GM19328 (cell line): ENCODE measurements around the gene CDH4.

Experiments
- ATAC-seq: cut with Tn5 transposase; IDR thresholded peaks from one replicate; pipeline ENCODE4 v1.9.1; 2021; ENCODE audit warnings: mild to moderate bottlenecking, moderate library complexity; ENCODE audit not compliant: unreplicated experiment

CDH4 gene

DNA sequence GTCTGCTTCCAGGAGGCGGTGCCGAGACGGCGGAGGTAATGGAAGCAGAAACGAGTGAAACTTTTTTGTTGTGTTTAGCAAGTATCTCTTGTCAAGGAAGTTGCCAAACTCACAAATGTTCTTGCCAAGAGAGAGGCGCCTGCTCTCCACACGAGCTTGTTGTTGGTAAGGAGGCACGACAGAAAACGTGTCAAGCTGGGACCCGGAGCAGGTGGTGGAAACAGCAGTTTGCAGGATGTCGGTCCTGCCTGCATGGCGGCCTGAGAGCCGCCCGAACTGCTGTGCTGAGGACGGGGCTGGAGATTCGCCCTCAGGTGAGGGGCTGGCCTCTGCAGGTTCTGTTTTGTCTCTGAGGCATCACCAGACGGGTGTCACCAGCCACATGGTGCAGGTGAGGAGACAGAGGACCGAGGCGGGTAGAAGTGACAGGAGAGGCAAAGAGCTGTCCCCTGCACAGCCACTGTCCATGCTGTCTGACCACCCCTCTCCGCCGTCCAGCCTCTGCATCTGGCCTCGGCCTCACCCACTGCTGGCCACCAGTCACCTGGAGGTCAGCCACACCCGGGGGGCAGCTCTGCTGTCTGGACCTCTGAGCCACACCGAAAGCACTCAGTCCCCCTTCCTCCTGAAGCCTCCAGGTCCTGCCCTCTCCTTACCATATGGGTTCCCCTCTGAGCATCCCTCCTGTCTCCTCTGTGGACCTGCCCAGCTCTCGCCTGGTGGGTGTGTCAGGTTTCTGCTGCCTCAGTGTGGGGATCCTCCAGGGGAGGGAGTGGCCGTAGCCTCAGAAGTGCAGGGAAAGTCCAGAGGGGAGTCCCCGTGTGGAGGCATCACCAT, 552.1 kb downstream of the CDH4 start:
- ATAC-seq = no peak

DNA sequence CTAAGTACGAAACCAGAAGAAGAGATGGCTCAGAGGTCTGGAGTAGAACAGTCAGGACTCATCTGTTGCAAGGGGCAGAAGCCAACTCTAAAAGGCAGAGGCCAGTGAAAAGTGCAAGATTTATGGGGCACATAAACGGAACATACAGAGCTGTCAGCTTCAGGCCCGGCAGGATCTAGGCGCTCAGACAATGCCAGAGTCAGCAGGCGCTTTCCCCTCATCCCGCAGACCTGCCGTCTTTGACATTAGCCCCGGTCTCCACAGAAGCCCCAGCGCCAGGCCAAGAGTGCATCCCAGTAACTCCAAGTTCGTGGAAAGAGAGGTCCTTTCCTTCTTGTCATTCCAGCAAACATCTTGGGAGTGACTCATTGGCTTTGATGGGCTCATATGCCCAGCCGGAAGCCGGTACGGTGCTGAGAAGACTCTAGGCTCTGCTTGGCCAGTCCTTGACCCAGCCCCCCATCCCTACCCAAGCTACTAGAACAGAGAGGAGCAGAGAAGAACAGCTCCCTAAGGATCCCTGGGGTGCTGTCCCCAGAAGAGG, 552.8 kb downstream of the CDH4 start:
- ATAC-seq = no peak

DNA sequence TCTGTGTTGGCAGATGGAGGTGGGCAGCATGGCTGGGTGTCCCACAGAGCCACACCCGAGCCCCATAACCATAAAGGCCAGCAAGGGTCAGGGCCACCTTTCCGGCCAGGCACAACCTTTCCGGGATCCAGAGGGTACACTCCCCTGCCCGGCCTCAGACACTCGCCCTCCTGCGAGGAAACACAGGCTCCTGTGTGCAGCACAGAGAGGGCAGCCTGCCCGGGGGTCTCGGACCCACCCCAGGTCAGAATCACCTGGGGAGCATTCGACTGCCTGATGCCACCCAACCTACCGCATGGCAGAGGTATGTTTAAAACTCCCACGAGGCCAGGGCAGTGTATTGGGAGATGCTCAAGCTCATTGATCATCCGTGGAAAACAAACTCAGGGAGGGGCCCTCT, 553.3 kb downstream of the CDH4 start:
- ATAC-seq = no peak

DNA sequence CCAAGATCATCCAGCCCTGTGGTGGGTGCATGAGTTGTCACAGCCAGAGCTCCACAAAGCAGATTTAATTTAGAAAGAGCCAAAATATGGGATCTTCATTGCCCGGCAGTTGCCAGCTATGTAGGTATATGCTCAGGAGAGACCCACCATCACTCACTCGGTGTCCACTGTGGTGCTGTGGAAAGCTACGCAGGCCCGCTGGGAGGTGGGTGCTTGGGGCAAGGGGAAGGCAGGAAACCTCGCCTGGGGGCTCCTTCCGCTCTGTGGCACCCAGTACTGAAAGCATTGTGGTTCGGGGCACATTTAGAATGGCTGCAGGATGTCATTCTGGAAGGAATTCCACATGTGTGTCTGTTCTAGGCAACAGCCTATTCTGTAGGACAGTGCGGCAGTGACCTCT, 553.7 kb downstream of the CDH4 start:
- no peak for ATAC-seq

DNA sequence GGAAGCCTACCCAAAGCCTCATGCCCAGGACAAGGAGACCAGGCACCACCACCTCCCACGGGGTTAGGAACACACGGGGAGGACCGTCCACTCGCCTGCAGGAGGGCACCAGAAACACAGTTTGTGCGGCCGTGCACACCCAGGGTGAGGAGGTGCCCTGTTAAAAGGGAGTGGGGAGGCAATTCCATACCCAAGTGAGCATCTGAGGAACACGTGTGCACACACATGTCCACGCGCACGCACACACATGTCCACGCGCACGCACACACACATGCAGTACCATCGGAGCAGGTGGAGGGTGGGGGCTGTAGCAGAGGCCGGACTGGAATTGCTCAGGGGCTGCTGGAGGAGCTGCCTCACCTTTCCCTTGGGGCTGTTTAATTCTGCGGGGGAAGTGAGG, 554.3 kb downstream of the CDH4 start:
- no peak for ATAC-seq

DNA sequence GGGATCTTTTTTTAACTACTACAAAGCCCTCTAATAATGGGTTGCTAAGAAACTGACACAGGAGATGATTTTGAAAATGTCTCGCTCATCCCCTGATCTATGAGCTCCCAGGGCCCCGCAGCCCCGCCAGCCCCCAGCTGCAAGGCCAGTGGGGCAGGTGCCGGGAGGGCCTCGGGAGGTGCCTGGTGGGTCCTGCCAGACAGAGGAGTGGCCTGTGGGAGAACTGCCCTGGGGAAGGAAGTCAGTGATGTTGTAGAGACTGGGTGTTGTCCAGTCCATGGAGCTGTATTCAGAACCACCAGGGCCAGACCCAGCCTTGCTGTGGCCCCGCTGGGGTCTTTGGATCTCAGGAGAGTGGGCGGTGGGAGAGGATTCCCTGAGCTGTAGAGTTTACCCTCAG, 554.9 kb downstream of the CDH4 start:
- no peak for ATAC-seq

DNA sequence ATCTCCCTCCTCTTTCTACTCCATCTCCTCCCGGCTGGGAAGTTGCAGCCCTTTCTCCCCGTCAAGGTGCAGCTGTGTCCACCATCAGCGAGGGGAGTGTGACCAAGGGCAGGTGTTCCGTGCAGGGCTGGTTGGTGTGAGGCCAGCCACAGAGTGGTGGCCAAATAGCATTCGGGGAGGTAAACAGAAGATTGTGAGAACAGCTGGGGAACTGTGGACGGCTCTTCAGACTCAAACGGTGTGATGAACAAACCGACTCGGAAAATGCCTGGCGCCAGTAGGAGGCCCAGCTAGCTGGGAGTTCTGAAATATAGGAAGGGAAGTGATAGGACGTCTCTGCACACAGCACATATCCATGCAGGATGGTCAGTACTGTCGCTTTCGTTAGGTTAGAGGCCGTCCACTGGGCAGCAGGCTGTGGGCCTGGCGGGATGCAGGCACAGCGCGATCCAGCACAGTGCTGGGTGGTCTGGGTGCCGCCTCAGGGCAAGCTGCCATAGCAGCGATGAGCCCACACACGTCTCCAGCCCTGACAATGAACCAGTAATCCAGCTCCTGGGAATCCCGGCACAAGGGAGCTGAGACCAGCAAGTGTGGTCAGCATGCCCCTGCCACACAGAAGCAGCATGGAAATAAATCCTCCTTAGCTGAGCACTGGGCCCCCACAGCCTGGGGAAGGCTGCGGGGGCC, 555.6 kb downstream of the CDH4 start:
- ATAC-seq = no peak

DNA sequence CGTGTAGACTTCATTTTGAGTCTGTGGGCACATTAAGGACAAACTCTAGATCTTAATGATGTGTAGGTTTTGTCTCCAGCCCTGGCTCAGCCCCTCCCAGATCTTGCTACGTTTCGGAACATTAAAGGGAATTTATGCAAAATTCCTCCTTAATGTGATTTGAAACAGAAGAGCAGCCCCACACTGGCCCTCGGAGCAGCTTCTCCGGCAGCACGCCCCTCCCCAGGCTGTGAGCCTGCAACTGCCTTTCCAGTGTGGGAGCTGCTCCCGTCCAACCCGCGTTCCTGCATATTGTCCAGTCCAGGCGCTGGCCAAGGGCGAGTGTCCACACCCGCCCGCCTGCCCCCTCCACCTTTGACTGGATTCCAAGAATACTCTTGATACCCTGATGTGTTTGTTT, 556.4 kb downstream of the CDH4 start:
- no peak for ATAC-seq

DNA sequence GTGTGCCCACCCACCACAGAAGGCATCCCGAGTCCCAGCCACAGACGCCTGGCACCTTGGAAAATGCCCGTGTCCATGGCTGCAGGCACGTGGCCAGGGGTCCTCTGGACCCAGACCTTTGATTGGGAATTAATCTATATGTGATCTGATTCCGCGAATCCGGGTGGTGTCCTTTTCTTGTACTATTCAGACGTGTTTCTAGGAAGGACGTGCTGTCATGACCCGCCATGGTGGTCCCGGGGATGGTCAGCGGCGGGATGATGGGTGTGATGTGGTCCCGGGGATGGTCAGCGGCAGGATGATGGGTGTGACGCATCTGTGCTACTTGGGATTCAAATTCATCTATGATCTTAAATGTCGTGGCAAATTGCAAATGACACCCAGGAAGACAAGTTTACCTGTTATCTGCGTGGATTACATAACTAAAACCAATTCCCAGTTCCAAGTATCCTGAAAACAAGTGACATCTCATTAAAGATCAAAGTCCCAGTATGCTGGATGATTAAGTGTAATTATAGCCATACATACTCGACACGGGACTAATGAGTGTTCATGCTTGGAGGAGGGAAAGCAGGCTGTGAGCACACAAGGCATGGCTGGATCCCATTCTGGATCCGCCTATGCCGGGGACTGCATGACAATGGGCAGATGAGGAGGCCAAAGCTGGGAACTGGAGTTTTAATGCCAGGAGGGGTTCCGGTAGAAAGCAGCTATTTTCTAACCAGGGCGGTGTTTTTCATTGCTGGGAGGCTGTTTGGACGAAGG, 557.1 kb downstream of the CDH4 start:
- ATAC-seq = no peak

DNA sequence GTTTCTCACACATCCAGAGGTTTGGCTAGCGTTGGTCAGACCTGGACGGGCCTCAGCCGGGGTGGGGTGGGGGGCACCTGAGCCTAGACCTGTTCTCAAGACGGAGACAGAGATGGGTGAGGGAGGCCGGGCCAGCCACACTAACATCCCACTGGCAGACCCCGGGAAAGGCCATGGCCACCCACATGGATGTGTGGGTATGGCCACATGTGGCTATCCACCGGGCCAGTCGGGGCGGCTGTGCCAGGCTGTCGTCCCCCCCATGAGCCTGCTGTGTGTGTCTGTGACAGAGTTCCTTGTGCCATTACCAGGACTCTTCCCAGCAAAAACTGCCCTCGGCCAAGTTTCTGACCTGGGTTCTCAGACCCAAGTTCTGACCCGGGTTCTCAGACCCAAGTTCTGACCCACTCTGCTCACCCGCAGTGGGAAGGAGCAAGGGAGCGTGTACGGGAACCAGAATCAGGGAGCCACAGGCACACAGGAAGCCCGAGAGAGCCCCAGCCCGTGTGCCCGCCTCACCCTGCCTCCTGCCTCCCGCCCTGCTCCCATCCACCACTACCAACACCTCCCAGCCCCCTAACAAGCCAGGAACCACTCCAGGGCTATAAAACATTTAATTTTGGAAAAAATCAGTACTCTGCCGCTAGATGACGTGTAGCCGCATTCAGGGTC, 558.1 kb downstream of the CDH4 start:
- ATAC-seq = no peak

DNA sequence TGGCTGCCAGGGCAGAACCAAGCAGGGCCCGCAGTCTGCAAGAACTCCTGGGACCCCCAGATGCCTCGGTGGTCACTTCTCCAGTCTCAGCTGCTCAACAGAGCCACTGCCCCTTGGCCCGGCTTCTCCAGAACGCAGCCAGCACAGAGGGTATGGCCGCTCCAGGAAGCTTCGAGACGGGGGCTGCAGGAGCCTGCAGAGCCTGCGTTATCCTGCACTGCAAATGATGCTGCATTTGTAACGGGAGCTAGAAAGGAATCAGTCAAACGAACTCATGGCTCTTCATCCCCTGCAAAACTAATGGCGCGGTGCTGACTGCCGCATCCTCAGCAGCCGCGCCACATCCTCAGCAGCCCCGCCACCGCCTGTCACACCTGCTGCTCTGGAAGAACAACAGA, 558.7 kb downstream of the CDH4 start:
- no peak for ATAC-seq

DNA sequence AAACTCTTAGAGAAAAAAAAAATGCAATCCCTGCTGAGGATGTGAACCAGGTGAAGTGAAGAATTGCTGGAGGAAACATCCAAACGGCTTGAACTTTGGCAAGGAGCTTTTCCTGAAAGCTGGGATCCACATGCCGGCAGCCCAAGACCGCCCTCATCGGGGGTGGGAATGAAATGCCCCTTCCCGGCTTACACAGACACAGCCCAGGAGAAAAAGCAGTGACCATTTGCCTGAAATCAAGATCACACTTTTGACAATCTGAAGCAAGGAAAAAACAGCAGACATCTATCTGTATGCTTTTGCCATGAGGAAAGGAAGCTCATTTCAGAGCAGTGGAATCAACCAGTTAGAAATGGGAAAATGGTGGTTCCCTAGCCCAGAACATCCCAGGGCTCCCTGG, 559.1 kb downstream of the CDH4 start:
- ATAC-seq = no peak

DNA sequence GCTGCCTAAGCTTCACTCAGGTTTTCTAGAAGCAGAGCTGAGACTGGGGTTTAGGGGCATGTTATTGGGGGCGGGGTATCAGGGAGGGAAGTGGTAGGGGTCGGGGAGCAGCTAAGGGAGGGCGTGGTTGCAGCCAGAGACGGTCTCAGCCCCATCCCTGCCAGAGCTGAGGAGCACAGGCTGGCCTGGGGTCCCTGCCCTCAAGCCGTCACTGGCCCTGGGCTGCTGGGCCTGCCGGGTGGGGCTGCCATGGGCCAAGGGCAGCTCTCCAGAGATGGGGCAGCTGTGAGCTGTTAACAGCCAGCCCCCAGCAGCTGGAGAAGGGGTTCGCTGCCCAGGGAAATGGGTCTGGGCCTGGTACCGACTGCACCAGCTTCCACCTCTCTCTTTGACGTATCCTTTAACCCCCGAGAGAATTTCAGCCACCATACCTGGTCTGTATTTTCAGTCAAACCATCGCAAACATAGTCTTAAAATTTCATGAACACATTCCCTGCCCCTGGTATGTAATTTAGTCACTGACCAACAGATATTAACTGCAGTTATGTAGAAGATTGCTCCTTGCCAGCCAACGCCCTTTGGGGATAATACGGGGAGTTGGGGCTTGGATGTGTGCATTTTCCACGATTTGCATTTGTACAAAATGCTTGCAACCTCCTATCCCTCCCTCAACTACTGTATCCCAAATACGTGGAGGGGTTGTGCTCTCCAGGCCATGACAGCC, 560.2 kb downstream of the CDH4 start:
- ATAC-seq = no peak

DNA sequence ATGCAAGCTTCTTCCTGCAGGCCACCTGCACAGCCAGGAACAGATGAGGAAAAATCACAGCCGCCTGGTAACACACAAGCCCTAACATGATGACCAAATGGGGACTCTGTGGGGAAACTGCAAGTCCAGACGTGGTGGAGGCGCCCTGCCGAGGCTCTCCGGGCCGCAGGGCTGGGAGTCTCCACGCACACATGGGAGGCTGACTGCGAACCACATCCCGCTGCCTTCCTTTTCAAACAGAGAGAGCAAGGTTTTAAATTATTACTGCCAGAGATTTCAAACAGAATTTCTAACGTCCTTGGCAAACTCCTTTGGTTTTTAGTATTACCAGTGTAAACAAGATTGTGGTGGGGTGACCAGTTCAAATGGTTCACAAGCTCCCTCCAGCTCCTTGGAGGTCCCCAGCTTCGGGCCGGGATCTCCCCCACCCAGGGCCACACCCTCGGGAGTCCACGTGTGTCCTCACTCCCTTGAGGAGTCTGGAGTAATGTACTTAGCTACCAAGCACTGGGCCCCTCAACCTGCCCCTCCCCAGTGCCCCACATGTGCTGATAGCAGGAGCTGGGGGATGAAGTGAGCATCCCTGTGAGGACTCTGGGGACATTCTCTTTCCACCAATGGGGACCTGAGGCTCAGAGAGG, 560.9 kb downstream of the CDH4 start:
- no peak for ATAC-seq

DNA sequence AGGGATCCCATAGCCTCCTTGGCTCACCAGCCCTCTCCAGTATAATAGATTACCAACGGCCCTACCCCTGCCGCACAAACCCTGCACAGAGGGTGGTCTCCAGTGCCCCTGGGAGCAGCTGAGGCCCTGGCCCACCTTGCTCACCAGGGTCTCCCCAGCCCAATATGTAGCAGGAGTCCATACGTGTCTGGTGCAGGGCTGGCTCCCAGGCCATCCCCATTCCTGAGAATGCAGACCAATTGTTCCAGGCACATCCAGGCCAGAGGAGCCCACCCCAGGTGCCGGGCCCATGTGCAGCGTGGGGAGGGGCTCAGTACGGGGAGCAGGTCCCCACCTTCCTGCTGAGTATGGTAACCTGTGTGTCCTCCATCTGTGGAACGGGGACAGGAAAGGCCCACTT, 561.7 kb downstream of the CDH4 start:
- no peak for ATAC-seq

DNA sequence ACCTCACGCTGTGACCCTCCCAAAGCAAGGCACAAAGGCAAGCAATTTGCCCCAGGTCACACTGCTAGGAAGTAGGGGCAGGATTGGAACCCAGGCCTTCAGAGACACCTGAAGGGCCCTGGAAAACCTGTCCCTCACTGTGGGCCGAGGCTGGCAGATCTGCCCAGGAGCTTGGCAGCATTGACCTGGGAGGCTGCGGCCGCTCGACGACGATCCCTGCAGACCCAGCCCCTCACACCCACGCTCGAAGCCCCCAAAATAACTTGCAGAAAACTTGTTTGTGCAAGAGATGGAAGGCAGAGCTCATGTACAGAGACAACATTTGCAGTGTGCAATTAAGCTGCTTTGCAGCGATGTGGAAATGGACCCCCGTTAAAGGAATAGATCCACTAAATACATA, 562.2 kb downstream of the CDH4 start:
- no peak for ATAC-seq

DNA sequence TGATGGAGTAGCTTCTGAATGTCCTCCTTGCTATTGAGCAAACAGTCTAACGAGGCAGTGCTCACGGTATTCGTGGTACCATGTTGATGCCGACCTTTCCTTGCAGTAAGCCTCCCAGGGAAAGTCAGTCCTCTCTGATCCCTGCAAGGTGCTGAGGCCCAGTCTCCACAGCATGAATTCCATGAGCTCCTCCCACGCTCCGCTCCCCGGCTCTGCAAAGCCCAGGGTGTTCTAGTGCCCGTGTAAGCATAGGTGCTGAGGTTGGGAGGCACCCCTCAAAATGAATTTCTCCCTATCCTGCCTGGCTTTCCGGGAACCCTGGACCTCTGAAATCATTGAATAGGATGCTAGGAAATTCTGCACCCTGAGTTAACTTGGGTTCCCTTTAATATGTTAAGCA, 562.7 kb downstream of the CDH4 start:
- no peak for ATAC-seq

DNA sequence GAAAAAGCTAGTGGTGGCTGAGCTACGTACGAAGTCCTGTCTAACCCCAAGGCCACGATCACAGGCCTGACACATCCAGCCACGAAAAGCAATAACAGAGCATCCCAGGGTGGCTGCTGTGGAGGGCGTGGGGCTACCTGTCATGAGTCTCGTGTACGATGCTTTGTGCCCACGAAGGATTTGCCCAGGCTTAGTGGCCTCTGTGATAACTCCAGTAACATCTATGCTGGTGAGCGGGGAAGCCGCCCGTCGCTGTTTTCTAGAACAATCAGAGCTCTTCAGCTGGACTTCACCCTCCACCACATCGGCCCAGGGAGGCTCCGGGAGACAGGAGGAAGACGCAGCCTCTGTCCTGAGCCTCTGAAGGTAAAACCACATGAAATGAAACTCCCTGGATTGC, 563.1 kb downstream of the CDH4 start:
- ATAC-seq = no peak

DNA sequence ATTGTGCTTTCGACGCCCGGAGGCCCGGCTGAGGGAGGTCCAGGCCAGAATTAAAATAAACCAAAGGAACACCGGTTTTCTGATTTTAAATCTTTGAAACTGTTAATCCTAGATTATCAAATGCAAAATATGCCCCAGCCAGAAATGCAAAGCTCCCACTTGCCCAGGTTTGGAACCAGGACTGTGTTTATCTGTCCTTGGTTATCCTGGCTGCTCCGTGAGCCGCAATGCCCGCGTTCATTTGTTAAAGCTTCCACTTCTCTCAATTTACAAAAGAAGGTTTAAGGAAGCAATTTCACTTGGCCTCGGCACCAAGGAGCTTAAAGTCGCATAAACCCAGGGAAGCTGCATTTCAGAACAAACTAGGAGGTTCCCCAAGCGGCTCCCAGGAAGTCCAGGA, 563.6 kb downstream of the CDH4 start:
- no peak for ATAC-seq
